ENCODE results near the gene ZSCAN10.
A peak's percentile ranks its signal among the peaks of the same experiment; 100 is the strongest.
"Not testable (repeated sequence)": the region's sequence is repeated elsewhere in the genome, so short reads cannot be mapped to it uniquely, and the experiment has no call there.

ZSCAN10 gene

DNA sequence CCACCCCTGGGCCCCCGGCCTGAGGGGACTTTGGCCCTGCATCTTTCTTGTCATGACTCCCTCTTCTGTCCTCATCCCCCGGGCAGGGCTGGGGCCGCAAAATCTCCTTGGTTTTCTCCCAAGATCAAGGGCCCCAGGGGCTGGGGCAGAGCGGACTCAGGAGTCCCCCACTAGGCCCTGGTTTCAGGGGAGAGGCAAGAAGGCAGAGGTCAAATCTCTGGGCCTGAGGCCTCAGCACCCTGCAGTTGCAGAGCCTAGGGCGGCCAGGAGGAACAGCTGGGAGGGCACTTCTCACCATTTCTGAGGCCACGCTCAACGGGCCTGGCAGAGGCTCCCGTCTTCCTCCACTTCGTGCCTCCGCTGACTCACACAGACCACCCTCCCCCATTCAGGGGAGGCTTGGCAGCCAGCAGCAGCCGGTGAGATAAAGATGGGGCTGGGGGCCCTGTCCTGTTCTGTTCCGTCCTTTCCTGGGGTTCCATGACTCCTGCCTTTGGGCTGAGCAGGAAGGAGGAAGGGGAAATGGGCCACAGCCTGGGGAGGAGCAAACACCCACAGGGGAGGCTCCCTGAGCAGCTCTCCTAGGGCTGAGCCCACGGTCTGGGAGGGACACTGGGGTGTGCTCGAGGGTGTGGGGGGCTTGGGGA is 12.4 kb downstream of the ZSCAN10 start:
- DNase-seq (ENCODE audit: low read depth in 3 of 3, low spot score in 1 of 3) = no peak

DNA sequence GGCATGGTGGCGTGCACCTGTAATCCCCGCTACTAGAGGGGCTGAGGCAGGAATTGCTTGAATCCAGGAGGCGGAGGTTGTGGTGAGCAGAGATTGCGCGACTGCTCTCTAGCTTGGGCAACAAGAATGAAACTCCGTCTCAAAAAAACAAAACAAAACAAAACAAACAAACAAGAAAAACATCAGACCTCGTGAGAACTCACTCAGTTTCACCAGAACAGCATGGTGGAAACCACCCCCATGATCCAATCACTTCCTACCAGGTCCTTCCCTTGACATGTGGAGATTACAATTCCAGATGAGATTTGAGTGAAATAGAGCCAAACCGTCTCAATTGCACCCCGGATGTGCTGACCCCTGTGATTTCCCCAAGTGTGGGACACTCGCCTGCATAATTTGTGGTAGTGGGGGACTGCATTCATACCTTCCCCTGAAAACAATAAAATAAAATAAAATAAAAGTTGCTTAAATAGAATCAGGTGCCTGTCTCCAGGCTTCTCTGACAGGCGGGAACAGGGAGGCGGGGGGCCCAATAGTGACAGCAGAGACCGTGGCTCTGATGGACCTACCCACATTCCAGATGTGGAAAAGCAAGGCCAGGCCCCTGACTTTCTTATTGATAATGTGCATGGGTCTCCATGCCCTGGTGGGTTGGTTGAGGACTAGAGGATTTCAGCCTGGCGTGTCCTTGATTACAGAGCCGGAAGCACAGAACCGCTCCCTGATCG is 13.1 kb downstream of the ZSCAN10 start:
- DNase-seq (ENCODE audit: low read depth in 3 of 3, low spot score in 1 of 3) = no peak

DNA sequence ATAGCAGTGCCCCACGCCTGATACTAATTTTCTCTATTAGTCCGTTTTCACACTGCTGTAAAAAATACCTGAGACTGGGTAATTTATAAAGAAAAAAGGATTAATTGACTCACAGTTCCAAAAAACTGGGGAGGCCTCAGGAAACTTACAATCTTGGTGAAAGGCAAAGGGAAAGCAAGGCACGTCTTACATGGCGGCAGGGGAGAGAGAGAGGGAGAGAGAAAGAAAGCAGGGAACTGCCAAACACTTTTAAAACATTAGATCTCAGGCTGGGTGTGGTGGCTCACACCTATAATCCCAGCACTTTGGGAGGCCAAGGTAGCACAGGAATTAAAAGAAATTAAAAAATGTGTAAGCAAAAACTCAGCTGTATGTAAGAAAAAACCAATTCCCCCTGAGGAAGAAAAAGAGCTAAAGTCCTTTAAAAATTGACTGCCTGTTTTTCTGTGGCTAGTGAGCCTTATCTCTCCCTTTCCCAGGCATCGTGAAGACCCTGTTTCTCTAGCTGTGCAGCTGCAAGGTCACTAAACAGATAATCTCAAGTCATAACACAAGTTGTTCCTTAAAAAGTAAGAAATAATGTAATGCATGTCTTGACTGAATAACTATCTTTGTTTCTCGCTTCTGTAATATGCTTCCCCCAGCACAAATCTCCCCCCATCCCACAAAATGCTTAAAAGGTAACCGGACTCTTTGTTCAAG is 14.0 kb downstream of the ZSCAN10 start:
- no peak for DNase-seq (ENCODE audit: low read depth in 3 of 3, low spot score in 1 of 3)

DNA sequence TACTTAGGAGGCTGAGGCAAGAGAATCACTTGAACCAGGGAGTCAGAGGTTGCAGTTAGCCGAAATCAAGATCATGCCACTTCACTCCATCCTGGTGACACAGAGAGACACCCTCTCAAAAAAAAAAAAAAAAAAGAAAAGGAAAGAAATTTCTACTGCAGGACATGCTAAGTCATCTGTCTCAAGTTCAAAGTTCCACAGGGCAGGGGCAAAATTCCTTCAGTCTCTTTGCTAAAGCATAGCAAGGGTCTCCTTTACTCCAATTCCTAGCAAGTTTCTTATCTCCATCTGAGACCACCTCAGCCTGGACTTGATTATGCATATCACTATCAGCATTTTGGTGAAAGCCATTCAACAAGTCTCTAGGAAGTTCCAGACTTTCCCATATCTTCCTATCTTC is 14.6 kb downstream of the ZSCAN10 start:
- no peak for DNase-seq (ENCODE audit: low read depth in 3 of 3, low spot score in 1 of 3)

DNA sequence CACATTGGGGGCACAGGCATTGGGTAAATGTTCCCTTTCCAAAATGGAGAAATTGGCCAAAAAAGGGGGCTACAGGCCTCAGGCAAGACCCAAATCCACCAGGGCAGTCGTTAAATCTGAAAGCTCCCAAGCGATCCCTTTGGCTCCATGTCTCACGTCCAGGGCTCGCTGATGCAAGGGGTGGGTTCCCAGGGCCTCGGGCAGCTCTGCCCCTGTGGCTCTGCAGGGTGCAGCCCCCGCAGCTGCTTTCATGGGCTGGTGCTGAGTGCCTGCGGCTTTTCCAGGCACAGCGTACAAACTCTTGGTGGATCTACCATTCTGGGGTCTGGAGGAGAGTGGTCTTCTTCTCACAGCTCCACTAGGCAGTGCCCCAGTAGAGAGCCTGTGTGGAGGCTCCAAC is 15.7 kb downstream of the ZSCAN10 start:
- DNase-seq (ENCODE audit: low read depth in 3 of 3, low spot score in 1 of 3) = not testable (repeated sequence)

DNA sequence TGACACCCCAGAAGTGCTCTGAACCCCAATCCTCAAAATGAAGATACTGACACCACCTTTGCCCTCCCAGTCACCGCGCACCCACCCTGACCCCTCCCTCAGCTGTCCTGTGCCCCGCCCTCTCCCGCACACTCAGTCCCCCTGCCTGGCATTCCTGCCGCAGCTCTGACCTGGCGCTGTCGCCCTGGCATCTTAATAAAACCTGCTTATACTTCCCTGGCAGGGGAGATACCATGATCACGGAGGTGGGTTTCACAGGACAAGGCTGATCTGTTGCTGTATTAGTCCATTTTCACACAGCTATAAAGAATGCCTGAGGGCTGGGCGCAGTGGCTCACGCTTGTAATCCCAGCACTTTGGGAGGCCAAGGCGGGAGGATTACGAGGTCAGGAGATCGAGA is 17.1 kb downstream of the ZSCAN10 start:
- not testable (repeated sequence) for DNase-seq (ENCODE audit: low read depth in 3 of 3, low spot score in 1 of 3)

DNA sequence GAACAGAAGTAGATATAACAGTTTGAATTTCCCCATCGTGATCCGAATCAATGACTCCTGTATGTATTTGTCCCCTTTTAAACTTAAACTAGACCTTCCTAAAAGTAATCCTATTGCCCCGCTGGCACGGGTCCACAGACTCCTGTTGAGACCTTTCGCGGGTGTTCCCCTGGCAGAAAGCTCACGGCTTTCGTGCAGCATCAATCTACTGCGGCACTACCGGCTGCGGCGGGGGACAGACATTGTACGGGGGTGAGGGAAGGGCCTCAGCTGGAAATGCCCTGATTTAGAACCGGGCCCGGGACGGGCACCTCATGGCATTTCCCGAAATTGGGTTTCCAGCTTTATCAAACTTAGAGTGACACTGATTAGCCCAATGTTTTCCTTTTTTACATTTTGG is 19.1 kb downstream of the ZSCAN10 start:
- DNase-seq (ENCODE audit: low read depth in 3 of 3, low spot score in 1 of 3) = no peak

DNA sequence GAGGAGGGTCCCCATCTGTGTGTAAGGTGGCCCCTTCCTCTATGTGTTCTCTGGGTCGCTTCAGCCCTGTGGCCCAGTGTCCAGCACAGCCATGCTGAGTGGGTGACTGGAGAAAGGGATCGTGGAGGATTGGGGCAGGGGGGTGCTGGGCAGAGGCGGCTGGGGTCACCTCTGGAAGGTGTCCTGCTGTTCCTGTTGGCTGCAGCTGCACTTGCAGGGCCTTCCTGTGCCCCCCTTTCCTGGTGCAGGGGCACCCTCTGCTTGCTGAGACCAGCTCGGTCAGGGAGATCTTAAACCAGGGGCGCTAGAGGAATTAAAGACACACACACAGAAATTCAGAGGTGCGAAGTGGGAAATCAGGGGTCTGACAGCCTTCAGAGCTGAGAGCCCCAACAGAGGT is 22.5 kb downstream of the ZSCAN10 start:
- DNase-seq (ENCODE audit: low read depth in 3 of 3, low spot score in 1 of 3) = no peak

DNA sequence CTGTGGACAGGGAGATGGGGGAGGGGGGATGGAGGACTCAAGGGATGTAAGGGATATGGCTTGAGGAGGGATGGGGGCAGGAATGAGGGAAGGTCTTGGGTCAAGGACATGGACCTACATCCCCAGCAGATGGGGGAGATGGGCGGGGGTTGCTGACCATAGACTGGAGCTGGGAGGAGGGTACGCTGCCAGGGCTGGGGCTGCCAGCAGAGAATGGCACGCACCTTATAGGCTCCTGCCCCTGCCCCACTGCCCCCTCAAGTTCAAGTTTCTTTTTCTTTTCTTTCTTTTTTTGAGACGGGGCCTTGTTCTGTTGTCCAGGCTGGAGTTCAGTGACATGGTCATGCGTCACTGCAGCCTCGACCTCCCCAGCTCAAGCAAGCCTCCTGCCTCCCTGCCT is 23.1 kb downstream of the ZSCAN10 start:
- DNase-seq (ENCODE audit: low read depth in 3 of 3, low spot score in 1 of 3) = not testable (repeated sequence)

DNA sequence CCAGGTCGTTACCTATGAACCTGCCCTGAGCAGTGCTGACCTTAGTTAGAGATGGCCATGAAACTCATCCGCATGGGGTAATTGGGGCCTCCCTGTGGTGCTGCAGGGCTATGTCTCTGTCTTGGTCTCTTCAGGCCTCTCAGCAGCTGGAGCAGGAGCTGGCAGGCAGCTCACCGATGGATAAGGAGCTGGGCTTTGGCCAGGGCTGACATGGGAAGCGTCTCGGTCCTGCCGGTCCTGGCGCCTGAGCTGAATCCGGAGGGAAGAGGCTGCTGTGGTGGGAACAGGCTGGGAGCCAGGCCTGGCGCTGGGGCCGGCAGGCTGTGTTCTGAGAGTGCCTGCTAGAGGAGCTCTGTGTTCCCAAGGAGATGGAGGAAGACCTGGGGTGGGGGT is 23.6 kb downstream of the ZSCAN10 start:
- DNase-seq (ENCODE audit: low read depth in 3 of 3, low spot score in 1 of 3) = no peak

DNA sequence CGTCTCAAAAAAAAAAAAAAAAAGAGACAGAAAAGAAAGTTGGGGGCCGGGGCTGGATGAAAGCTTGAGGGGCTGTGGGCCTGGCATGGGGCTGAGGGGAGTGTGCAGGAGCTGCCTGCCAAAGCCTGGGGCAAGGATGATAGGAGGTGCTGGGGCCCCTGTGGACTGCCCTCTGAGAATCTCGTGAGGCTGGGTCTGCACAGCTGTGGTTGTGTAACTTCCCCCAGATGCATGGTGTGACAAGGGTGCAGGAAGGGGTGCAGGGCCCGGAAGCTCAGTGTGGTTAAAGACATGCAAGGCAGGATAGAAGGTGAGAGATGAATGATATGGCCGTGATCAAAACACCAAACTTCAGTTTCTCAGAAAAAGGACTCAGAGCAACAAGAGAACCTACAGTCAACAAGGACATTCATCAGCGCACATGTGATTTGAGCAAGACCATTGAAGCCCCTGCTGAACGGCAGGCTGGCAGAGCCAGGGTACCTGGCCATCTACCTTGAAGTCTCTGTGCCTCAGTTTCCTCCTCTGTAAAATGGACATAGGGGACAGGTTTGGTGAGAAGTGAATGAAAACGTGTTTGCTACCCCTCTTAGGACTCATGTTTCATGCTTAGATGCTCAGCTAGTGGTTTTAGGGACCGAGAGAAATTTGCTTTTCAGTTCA is 24.1 kb downstream of the ZSCAN10 start:
- DNase-seq (ENCODE audit: low read depth in 3 of 3, low spot score in 1 of 3) = peak; percentile 35 to 60 (median 47)

DNA sequence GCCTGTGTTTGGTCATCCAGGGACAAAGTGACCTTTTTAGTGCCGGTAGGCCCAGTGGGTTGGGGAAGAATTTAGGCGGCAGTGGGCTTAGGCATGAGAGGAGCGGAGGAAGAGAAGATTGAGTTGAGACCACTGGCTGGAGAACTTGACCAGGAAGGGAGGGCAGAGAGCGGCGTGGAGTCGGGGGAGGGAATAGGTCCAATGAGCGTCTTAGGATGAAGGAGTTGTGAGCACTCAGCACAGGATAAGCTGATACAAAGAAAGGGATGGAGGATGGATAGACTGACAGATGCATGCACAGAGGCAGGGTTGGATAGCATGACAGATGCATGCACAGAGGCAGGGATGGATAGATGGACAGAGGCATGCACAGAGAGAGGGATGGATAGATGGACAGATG is 25.6 kb downstream of the ZSCAN10 start:
- no peak for DNase-seq (ENCODE audit: low read depth in 3 of 3, low spot score in 1 of 3)

DNA sequence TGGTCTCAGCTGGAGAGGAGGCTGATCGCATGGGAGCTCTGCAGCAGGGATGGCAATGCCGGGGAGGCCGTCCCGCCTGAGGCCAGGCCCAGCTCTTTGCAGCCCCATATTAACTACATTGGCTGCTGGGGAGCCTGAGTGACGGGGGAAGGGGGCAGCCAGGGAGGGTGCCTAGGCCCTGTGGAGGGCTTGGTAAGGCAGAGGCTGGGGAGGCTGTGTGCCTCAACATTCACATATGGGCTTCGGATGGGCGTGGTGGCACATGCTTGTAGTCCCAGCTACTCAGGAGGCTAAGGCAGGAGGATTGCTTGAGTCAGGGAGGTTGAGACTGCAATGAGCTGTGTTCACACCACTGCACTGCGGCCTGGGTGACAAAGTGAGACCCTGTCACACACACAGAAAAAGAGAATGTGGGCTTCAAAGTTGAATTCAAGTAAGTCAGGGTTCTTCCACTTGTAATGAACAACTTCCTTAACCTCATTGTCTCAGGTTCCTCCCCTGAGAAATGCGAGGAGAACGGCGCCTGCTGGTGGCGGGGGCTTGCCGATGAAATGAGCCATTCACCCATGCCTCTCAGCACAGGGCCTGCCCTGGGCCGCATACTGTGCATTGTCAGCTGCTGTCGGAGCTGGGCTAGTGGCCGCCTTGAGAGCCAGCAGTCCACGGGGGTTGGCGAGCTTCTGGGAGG is 26.4 kb downstream of the ZSCAN10 start:
- DNase-seq (ENCODE audit: low read depth in 3 of 3, low spot score in 1 of 3) = not testable (repeated sequence)

DNA sequence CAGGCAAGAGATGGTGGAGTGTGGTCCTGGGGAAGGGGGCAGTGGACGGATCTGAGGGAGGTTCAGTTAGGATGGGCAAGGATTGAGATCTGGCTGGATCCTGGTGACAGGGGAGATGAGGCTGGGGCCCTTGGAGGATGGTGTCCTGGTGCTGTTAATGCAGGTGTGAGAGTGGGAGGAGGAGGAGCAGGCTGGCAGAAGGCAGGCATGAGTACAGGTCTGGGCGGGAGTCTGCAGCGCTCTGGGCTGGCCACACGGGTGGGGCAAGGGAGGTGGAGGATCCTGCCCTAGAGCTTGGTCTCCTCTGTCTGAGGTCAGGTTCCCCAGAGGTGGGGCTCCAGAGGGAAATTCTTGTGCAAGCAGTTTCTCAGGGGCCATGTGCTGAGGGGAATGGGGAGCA is 26.9 kb downstream of the ZSCAN10 start:
- not testable (repeated sequence) for DNase-seq (ENCODE audit: low read depth in 3 of 3, low spot score in 1 of 3)

DNA sequence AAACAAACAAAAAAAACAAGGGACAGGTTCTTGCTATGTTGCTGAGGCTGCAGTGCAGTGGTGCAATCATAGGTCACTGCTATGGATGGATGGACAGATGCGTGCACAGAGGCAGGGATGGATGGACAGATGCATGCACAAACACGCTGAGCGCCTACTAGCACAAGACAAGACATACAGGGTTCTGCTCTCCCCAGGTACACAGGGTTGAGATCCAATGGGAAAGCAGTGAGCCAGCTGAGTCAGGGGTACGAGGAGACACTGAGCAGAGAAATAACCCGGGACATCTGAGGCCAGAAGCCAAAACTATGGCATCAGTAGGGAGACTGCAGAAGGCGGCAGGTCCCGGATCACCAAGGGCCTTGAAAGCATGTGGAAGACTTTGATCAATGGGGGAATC is 27.4 kb downstream of the ZSCAN10 start:
- DNase-seq (ENCODE audit: low read depth in 3 of 3, low spot score in 1 of 3) = no peak

DNA sequence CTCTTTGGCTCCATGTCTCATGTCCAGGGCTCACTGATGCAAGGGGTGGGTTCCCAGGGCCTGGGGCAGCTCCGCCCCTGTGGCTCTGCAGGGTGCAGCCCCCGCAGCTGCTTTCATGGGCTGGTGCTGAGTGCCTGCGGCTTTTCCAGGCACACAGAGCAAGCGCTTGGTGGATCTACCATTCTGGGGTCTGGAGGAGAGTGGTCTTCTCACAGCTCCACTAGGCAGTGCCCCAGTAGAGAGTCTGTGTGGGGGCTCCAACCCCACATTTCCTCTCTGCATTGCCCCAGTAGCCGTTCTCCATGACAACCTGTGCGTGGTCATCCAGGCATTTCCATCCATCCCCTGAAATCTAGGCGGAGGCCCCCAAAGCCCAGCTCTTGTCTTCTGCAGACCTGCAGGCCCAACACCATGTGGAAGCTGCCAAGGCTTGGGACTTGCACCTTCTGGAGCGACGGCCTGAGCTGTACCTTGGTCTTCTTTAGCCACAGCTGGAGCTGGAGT is 28.4 kb downstream of the ZSCAN10 start:
- DNase-seq (ENCODE audit: low read depth in 3 of 3, low spot score in 1 of 3) = no peak

DNA sequence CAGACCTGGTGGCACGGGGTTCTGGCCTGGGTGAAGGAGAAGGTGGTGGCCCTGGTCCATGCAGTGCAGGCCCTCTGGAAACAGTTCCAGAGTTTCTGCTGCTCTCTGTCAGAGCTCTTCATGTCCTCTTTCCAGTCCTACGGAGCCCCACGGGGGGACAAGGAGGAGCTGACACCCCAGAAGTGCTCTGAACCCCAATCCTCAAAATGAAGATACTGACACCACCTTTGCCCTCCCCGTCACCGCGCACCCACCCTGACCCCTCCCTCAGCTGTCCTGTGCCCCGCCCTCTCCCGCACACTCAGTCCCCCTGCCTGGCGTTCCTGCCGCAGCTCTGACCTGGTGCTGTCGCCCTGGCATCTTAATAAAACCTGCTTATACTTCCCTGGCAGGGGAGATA is 29.9 kb downstream of the ZSCAN10 start:
- not testable (repeated sequence) for DNase-seq (ENCODE audit: low read depth in 3 of 3, low spot score in 1 of 3)

DNA sequence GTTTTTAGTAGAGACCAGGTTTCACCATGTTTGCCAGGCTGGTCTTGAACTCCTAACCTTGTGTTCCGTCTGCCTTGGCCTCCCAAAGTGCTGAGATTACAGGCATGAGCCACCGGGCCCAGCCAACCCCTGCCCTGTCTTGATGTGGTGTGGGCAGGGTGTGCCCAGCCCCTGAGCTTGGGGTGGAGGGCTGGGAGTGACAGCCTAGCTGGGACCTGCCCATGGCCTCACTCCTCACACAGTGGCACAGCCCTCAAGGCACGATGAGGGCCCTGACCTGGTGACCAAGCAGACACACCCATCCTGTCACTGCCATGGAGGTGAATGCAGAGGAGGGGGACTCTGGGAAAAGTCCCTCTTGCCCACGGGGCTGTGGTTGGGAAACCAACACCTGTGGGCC is 30.6 kb downstream of the ZSCAN10 start:
- no peak for DNase-seq (ENCODE audit: low read depth in 3 of 3, low spot score in 1 of 3)

DNA sequence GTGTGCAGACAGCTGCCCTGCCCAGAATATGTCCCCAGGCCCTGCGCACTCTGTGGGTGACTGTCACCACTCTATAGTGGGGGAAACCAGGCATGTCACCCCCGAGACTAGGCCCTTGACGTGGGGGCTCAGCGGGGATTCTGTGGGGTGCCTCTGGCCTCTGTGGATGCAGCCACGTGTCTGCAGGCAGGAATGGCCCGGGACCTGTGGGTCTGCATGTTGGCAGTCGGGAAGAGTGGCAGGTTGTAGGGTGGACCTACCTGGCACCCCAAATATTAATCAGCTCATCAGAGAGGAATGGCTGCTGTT is 32.7 kb downstream of the ZSCAN10 start:
- DNase-seq (ENCODE audit: low read depth in 3 of 3, low spot score in 1 of 3) = no peak

DNA sequence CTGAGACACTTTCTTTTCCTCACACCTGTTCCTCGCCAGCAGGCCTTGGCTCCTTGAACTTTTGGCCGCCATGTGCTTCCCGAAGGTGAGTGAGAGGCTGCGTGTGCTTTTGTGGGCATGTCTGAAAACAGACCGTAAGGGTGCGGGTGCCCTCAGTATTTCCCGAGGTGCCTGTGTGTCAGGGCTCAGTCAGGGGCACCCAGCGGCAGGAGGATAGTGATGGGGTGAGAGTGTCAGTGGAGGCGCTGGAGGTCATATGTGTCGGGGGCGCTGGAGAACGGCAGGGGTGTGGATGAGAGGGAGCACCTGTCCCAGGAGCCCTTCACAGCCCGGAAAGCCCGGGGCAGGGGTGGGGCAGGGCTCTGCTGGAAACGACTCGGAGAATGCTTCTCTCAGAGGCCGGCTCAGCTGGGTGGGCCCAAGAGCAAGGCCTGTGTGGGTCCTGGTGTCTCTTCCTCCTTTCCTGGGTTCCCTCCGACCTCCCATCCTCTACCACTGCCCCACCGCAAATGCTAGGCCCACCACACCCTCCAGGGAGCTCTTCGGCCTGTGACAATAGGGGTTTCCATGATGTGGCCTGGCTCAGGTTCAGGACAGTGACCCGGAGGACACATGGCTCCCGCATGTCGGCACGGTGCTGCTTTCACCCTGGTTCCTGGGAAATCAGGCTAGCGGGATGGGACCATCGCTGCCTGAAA is 33.2 kb downstream of the ZSCAN10 start:
- DNase-seq (ENCODE audit: low read depth in 3 of 3, low spot score in 1 of 3) = no peak

All from stimulated activated CD4-positive, alpha-beta T cell treated with anti-CD3 and anti-CD28 coated beads, TNF-alpha, amount 100 ng/mL, for 1 hour (primary cell).